COR-L47 (cell line): Measurements from ENCODE around the gene ZNF679.
"Not testable (repeated sequence)": the region's sequence is repeated elsewhere in the genome, so short reads cannot be mapped to it uniquely, and the experiment has no call there.

ENCODE experiments used
- DNase-seq: peaks from one replicate; lab custom pipeline; 2025; lab: John Stamatoyannopoulos, UW

ZNF679 gene

DNA sequence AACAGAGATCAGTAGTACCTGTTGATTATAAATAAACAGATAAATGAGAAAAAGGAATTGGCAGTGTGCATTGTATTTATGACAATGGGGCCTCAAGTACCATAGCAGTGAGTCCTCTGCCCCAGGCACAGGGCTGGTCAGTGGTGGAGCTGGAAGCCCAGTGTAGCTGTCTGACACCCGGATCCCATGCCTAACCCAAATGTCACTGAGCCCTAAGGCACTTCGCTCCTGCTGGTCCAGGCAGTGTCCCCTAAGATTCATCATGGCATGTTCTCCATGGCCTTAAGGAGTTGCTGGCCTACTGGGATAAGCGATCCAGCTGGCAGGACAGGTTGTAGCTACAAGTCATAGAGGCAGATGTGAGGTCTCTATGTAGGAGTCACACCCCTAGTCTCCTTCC lies 82.2 kb downstream of the ZNF679 start:
- DNase-seq: no peak

DNA sequence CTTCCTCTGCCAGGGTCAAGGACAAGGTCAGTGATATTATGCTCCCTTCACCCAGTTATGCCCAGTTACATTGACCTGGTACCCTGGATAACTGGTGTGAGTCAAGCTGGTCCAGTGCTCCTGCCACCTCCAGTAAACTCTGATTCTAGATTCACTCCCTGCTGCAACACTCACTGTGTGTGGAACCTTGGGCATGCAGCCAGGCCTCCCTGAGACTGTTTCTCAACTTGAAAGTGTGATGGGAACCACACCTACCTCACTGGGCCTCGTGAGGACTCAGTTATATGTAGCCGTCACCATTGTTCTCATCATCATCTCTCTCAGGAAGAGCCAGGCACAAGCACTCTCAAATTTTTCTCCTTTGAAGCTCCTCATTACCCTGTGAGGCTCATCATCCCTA lies 84.6 kb downstream of the ZNF679 start:
- DNase-seq: no peak

DNA sequence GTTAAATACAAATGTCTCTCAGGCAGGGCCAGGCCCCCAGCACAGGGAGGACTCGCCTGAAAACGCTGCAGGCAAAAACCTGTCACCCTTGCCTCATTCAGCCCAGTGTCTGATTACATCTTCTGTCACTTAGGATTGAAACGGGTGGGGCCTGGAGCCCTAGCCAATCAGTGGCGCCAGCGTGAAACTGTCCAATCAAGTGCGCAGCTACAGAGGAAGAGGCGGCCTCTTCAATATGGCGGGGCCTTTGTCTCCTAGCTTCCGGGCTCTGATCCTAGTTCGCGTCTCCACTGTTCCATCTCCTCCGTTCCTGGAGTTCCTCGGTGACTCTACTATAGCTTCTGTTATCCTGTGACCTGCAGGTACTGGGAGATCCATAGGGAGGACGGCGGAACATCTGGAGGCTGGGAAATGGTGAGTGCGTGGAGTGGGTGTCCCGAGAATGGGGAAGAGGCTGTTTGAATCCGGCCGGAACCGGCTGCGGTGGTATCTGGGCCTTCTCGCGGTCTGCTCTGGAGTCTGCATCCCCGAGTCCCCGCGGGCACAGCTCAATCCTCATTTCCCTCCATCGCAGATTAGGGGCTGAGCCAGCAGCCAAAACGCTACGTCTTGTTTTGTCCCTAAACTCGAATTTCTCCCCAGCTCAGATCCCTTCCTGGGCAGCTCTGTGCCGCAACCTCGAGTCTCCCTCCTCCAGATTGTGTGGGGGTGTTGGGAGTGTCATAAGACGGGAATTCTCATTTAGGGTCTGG lies 85.6 kb downstream of the ZNF679 start, which contains the start of gene ZNF736:
ZNF736 (plus strand) TSS at position 222 of the 752 bp plus-strand sequence; CDS start at position 412, 190 bp downstream.
- peak; percentile 94 for DNase-seq

DNA sequence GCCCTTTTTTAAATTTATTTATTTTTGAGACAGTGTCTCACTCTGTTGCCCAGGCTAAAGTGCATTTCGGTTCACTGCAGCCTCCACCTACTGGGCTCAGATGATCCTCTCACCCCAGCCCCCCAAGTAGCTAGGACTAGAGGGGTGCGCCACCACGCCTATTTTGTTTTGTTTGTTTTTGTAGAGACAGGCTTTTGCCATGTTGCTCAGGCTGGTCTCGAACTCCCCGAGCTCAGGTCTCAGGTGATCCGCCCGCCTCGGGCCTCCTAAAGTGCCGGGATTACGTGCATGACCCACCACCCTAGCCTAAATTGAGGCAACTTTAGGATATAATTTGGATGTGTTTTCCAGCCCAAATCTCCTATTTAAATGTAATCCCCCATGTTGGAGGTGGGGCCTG lies 86.3 kb downstream of the ZNF679 start:
- no peak for DNase-seq

DNA sequence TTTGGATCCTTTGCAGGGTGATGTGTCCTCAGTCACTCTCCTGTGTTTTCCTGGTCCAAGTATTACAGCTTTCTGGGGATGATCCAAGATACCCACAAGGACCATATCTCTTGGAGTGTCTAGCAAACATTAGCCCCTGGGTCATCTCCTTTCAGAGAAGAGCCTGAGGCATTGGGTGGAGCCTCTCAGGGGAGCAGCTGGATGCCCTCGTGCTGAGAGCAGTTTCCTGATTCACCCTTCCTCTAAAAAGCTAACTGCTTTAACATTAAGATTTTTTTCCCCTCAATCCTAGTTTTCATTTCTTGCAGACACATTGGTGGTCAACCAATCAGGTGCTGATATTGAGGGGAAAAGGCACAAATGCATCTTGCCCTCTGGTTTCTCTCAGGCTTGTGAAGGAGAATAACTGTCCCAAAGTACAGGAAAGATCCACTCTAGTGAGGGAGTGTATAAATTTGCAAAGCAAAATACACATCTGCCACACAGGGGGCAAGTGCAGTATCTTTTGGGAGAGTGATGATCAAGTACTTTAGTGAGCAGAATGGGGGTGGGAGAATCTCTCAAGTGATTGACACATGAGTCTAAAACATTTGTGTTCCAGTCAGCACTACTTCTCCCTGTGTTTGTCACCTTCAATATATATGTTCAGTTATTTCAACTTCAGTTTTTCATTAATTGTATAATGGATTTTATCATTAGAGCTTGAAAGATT lies 87.9 kb downstream of the ZNF679 start:
- DNase-seq: not testable (repeated sequence)
